Measurements from ENCODE around the gene ARHGAP24.

The ARHGAP24 gene

GRCh38 chr4:85986266-85986665 is 511.3 kb downstream of the ARHGAP24 start:
- no peak for TF ChIP-seq CTCF (IDR thresholded peaks at IDR 0.05; ENCODE audit: low read depth, low read length, missing control alignments)
- H3K4me3 ChIP-seq (ENCODE audit: low read depth, low read length) = no peak overlapping the region
- no peak for DNase-seq (ENCODE audit: low read depth)
- in situ Hi-C loops (cut with HindIII; ENCODE audit: low sequenced_read_pairs) = no loop called here

GRCh38 chr4:85993641-85994040 is 518.7 kb downstream of the ARHGAP24 start:
- in situ Hi-C loops (cut with HindIII; ENCODE audit: low sequenced_read_pairs) = no loop called here
- no peak overlapping the region for H3K4me3 ChIP-seq (ENCODE audit: low read depth, low read length)
- TF ChIP-seq CTCF (IDR thresholded peaks at IDR 0.05; ENCODE audit: low read depth, low read length, missing control alignments) = no peak
- DNase-seq (ENCODE audit: low read depth) = no peak

GRCh38 chr4:85994576-85994975 is 519.6 kb downstream of the ARHGAP24 start:
- TF ChIP-seq CTCF (IDR thresholded peaks at IDR 0.05; ENCODE audit: low read depth, low read length, missing control alignments) = no peak
- no peak overlapping the region for H3K4me3 ChIP-seq (ENCODE audit: low read depth, low read length)
- in situ Hi-C loops (cut with HindIII; ENCODE audit: low sequenced_read_pairs) = no loop called here
- no peak for DNase-seq (ENCODE audit: low read depth)

- in situ Hi-C loops (cut with HindIII; ENCODE audit: low sequenced_read_pairs) = no loop called here
- no peak for TF ChIP-seq CTCF (IDR thresholded peaks at IDR 0.05; ENCODE audit: low read depth, low read length, missing control alignments)
- no peak overlapping the region for H3K4me3 ChIP-seq (ENCODE audit: low read depth, low read length)
- no peak for DNase-seq (ENCODE audit: low read depth)
Measured at GRCh38 chr4:85995361-85995760, 520.4 kb downstream of the ARHGAP24 start.

GRCh38 chr4:86001591-86001990 is 526.6 kb downstream of the ARHGAP24 start:
- no peak for TF ChIP-seq CTCF (IDR thresholded peaks at IDR 0.05; ENCODE audit: low read depth, low read length, missing control alignments)
- H3K4me3 ChIP-seq (ENCODE audit: low read depth, low read length) = no peak overlapping the region
- no peak for DNase-seq (ENCODE audit: low read depth)
- in situ Hi-C loops (cut with HindIII; ENCODE audit: low sequenced_read_pairs) = no loop called here

- in situ Hi-C loops (cut with HindIII; ENCODE audit: low sequenced_read_pairs) = no loop called here
- TF ChIP-seq CTCF (IDR thresholded peaks at IDR 0.05; ENCODE audit: low read depth, low read length, missing control alignments) = no peak
- H3K4me3 ChIP-seq (ENCODE audit: low read depth, low read length) = no peak overlapping the region
- DNase-seq (ENCODE audit: low read depth) = no peak
Measured at GRCh38 chr4:86004030-86004429, 529.1 kb downstream of the ARHGAP24 start.

- in situ Hi-C loops (cut with HindIII; ENCODE audit: low sequenced_read_pairs) = no loop called here
- TF ChIP-seq CTCF (IDR thresholded peaks at IDR 0.05; ENCODE audit: low read depth, low read length, missing control alignments) = no peak
- H3K4me3 ChIP-seq (ENCODE audit: low read depth, low read length) = no peak overlapping the region
- no peak for DNase-seq (ENCODE audit: low read depth)
Measured at GRCh38 chr4:86006057-86006456, 531.1 kb downstream of the ARHGAP24 start.

Measured in astrocyte of the cerebellum (primary cell).